ENCODE data around the gene FOCAD. TPM values are rescaled to one million over a fixed set of nuclear protein-coding genes. Genes with fewer than 3 reads are reported as not detected.

The FOCAD gene
- total and polyA plus RNA-seq, 2 of the 8 experiments (the other 6 are each of a cell fraction or from before 2014, with no cell fraction given), result 22.0 to 38.4 TPM

GRCh38 chr9:20835377-20836286, 151.6 kb downstream of the FOCAD start:
- no peak overlapping the region for H3K4me3 ChIP-seq (ENCODE audit: extremely low read depth in 1 of 4, insufficient read depth in 2 of 4, low read depth in 3 of 4, low read length in 4 of 4)
- 80% methylated on average over 6 of the region's 6 CpGs; no CpG with 5 or more reads in 1 of the 2 experiments for WGBS, 2 experiments (ENCODE audit: extremely low coverage in 1 of 2, insufficient coverage in 1 of 2, insufficient read length in 1 of 2, insufficient replicate concordance in 2 of 2, low coverage in 1 of 2, low lambda C conversion rate in 2 of 2, missing lambda C conversion rate in 1 of 2)
- H2BK15ac ChIP-seq (ENCODE audit: low read length), result no peak overlapping the region
- H2BK120ac ChIP-seq (replicated peaks; ENCODE audit: low read depth, low read length), result no peak overlapping the region
- H3K79me1 ChIP-seq (ENCODE audit: low read depth, low read length), result no peaks in the 10 kb centered on the region
- no peak overlapping the region for H2AFZ ChIP-seq (ENCODE audit: low read length)
- ChIA-PET POLR2A (ENCODE audit: partially characterized antibody) (no interaction called here), CTCF (ENCODE audit: partially characterized antibody) (interaction anchor here (0.5 to 1.3 kb wide), 3 partner anchors 8 to 1085 kb away, joined by 3 to 5 read pairs (median 3); no protein-coding TSS in a partner anchor)
- no peak overlapping the region for H2BK5ac ChIP-seq (ENCODE audit: low read depth, low read length)
- no peak overlapping the region for H4K5ac ChIP-seq (ENCODE audit: insufficient read length, low read depth, low read length)
- H3K14ac ChIP-seq (ENCODE audit: insufficient read length), result no peak overlapping the region
- H3K4me1 ChIP-seq (replicated peaks in 1 of 4; ENCODE audit: control insufficient read depth in 3 of 4, insufficient read depth in 4 of 4, low read length in 3 of 4), result peaks cover 0 to 3% (median 1%) of the 10 kb centered on the region in 4 experiments; a peak in 2 of 7 replicates
- no peaks in the 10 kb centered on the region; a peak in 2 of 8 replicates for H3K36me3 ChIP-seq (ENCODE audit: control insufficient read depth in 2 of 4, insufficient read depth in 4 of 4, low read length in 3 of 4)
- H3K9me3 ChIP-seq (ENCODE audit: insufficient read depth in 2 of 2, low read depth in 1 of 2, low read length in 1 of 2), result no peaks in the 10 kb centered on the region
- H3K79me2 ChIP-seq (ENCODE audit: control insufficient read depth in 1 of 2, insufficient read depth in 2 of 2, low read length in 2 of 2), result no peaks in the 10 kb centered on the region
- H3K23ac ChIP-seq (ENCODE audit: insufficient read length), result no peak overlapping the region
- DNase-seq (ENCODE audit: low read depth in 1 of 2, low spot score in 2 of 2) (no peak), FAIRE-seq (no peak)
- H3K23me2 ChIP-seq (ENCODE audit: low read depth, low read length), result no peaks in the 10 kb centered on the region
- no peaks in the 10 kb centered on the region for H3K27me3 ChIP-seq (replicated peaks in 1 of 4; ENCODE audit: control insufficient read depth in 3 of 4, extremely low read depth in 1 of 4, insufficient read depth in 3 of 4, low read length in 3 of 4)
- no peak overlapping the region for H3K27ac ChIP-seq (ENCODE audit: low read depth, low read length)
- H3K56ac ChIP-seq (replicated peaks; ENCODE audit: insufficient read length, low read depth, low read length), result no peak overlapping the region
- H2AK5ac ChIP-seq (ENCODE audit: low read depth, low read length), result no peak overlapping the region
- H3K4ac ChIP-seq (replicated peaks; ENCODE audit: insufficient read length, low read depth, low read length), result no peak overlapping the region
- no peak overlapping the region for H2BK20ac ChIP-seq (ENCODE audit: low read length)
- no peak overlapping the region for H4K91ac ChIP-seq (replicated peaks; ENCODE audit: insufficient read length, low read length)
- H4K20me1 ChIP-seq (replicated peaks in 1 of 2; ENCODE audit: control insufficient read depth in 1 of 2, insufficient read depth in 2 of 2, low read length in 2 of 2), result no peaks in the 10 kb centered on the region
- no peak overlapping the region for H2BK12ac ChIP-seq (ENCODE audit: low read depth, low read length)
- TF ChIP-seq TAF7 (optimal IDR thresholded peaks at IDR 0.05; ENCODE audit: borderline replicate concordance, low read depth, low read length) (no peak), KDM5A (IDR thresholded peaks at IDR 0.05; ENCODE audit: low read length) (no peak), SIN3A (conservative IDR thresholded peaks at IDR 0.05 in 1 of 2, IDR thresholded peaks at IDR 0.05 in 1 of 2; ENCODE audit: low read depth in 1 of 2, low read length in 2 of 2) (no peak), GTF2F1 (IDR thresholded peaks at IDR 0.05; ENCODE audit: borderline replicate concordance, low read depth, low read length) (no peak), ATF2 (IDR thresholded peaks at IDR 0.05; ENCODE audit: low read length) (no peak), CEBPB (IDR thresholded peaks at IDR 0.05; ENCODE audit: low read depth, low read length) (peak; percentile 87)
- H3K9ac ChIP-seq (replicated peaks in 1 of 4; ENCODE audit: extremely low read depth in 1 of 4, low read depth in 3 of 4, low read length in 3 of 4), result no peak overlapping the region
- no peak overlapping the region for H3K4me2 ChIP-seq (ENCODE audit: insufficient read depth in 1 of 2, low read depth in 2 of 2, low read length in 2 of 2)
- H3K18ac ChIP-seq (ENCODE audit: extremely low read depth, low read length), result no peak overlapping the region
- no peak overlapping the region for H4K8ac ChIP-seq (ENCODE audit: extremely low read depth, insufficient read depth, low read length)

Measured in H1 (cell line).